Activated CD8-positive, alpha-beta T cell treated with anti-CD3 and anti-CD28 coated beads for 36 hours (primary cell): ENCODE data around the gene STARD3. TPM values are rescaled to one million over a fixed set of nuclear protein-coding genes. Genes with fewer than 3 reads are reported as not detected.

ENCODE experiments used
- ATAC-seq: fragments of 200-7000 bp; cut with Tn5 transposase; one replicate; pipeline ENCODE4 v1.10.0; 2021; ENCODE audit warnings: mild to moderate bottlenecking, moderate library complexity
- CTCF ChIA-PET: fragments of 350-600 bp; sonication (Branson Sonifier 250); formaldehyde crosslinking; loops from one replicate; lab custom pipeline; 2021; ENCODE audit warnings: antibody characterized with exemption; lab: Charles Lee
- POLR2A ChIA-PET: fragments of 350-600 bp; sonication (Branson Sonifier 250); formaldehyde crosslinking; loops from one replicate; lab custom pipeline; 2021; ENCODE audit warnings: antibody characterized with exemption; lab: Charles Lee
- DNase-seq: peaks from one replicate; pipeline ENCODE4 v3.0.0-alpha.2; 2020
- H3K27ac Mint-ChIP-seq: one replicate; pipeline ENCODE4 v1.8.0; 2021; ENCODE audit warnings: mild to moderate bottlenecking, mixed read lengths
- H3K27me3 Mint-ChIP-seq: one replicate; pipeline ENCODE4 v1.8.0; 2021; ENCODE audit warnings: mixed read lengths
- H3K36me3 Mint-ChIP-seq: one replicate; pipeline ENCODE4 v1.8.0; 2021; ENCODE audit warnings: low read depth, mixed read lengths
- H3K4me1 Mint-ChIP-seq: one replicate; pipeline ENCODE4 v1.8.0; 2021; ENCODE audit warnings: low read depth, mixed read lengths
- H3K4me3 Mint-ChIP-seq: one replicate; pipeline ENCODE4 v1.8.0; 2021; ENCODE audit warnings: mild to moderate bottlenecking, moderate library complexity, mixed read lengths
- H3K9me3 Mint-ChIP-seq: one replicate; pipeline ENCODE4 v1.8.0; 2021; ENCODE audit warnings: mixed read lengths
- intact Hi-C: fragments of 100-400 bp; cut with micrococcal nuclease; formaldehyde crosslinking; loops from one replicate; pipeline ENCODE4 v1.10.0; 2022
- total RNA-seq, 2 experiments: library from RNA; stranded (reverse); gene quantifications; one replicate each; pipeline ENCODE4 v1.2.3, GENCODE V29; 2021
- TF ChIP-seq, protein P1 (sequence below): fragments of 200-600 bp; IDR thresholded peaks from one replicate; pipeline ENCODE4 v1.8.0; 2022; ENCODE audit warnings: antibody characterized with exemption, mild to moderate bottlenecking

STARD3 gene
- total RNA-seq, 2 experiments from 2014 or later: 48.7 to 50.3 TPM

DNA sequence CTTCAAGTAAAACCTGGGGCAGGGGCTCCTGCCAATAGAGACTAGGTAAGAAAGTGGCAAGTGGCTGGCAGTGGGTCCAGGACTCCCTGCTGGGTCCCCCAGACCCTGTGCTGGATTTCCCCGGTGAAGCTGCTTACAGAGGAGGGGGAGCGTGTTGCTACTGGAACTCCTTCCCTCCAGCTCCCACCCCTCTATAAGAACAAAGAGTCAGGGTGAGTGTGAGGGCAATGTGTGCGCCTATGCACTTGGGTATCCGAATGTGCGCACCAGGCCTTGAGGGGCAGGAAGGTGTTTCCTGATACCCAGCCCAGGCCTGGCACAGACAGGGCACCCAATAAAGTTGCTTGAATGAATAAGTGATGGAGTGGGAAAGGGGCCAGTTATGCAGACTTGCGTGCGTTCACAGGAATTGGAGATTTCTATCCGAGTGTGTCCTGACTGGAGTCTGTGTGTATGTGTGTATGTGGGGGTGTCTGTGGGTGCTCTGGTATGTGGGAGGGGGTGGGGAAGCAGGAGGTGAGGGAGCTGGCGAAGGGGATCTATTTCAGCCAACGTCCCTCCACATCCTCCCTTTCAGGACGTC is 40.9 kb upstream of the STARD3 start:
- CTCF ChIA-PET: interaction anchor here (0.6 to 2.2 kb wide), 2 partner anchors 8 to 26 kb away, joined by 3 to 9 read pairs; no protein-coding TSS in a partner anchor
- no peaks in the 10 kb centered on the region for H3K36me3 Mint-ChIP-seq
- H3K9me3 Mint-ChIP-seq: no peaks in the 10 kb centered on the region
- ATAC-seq (no peak), DNase-seq (no peak)
- H3K27me3 Mint-ChIP-seq: peaks cover 73% of the 10 kb centered on the region
- peaks cover 20% of the 10 kb centered on the region for H3K4me1 Mint-ChIP-seq
- POLR2A ChIA-PET: no interaction called here
- TF ChIP-seq, protein P1, sequence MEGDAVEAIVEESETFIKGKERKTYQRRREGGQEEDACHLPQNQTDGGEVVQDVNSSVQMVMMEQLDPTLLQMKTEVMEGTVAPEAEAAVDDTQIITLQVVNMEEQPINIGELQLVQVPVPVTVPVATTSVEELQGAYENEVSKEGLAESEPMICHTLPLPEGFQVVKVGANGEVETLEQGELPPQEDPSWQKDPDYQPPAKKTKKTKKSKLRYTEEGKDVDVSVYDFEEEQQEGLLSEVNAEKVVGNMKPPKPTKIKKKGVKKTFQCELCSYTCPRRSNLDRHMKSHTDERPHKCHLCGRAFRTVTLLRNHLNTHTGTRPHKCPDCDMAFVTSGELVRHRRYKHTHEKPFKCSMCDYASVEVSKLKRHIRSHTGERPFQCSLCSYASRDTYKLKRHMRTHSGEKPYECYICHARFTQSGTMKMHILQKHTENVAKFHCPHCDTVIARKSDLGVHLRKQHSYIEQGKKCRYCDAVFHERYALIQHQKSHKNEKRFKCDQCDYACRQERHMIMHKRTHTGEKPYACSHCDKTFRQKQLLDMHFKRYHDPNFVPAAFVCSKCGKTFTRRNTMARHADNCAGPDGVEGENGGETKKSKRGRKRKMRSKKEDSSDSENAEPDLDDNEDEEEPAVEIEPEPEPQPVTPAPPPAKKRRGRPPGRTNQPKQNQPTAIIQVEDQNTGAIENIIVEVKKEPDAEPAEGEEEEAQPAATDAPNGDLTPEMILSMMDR: no peak
- no peak overlapping the region for H3K4me3 Mint-ChIP-seq
- H3K27ac Mint-ChIP-seq: no peak overlapping the region
- intact Hi-C loops: no loop called here

DNA sequence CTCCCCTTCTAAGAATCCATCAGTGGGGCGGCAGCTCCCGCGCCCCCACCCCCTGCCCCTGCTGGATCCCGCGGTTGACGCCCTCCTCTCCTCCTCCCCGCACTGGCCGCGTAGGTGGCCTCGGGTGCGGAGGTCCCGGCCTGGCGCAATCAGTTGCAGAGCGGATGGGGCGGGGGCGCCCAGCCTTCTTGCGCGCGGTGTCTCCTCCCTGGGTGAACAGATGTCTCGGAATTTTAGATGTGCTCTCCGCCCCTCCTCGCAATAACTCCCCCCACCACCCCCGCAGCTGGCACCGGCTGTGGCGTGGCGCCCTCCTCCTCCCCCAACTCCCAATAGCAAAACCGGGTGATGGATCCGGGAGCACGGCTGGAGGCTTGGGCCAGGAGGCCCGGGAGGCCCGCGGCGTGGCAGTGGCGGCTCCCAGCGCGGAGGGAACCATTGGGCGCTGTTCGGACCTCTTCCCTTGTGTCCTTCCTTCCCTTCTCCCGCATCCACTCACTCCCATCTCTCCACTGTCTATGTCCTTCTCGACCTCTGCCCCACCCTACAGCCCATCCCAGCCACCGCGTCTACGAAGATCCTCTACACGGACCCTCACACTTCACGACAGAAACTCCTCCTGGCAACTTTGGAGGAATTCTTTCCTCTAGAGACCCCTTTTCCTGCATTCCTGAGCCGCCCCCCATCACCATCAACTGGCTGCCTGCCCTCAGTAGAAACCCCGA is 40.2 kb upstream of the STARD3 start:
- CTCF ChIA-PET: interaction anchor here (0.6 to 2.2 kb wide), 4 partner anchors 8 to 57 kb away, joined by 3 to 17 read pairs (median 6); no protein-coding TSS in a partner anchor
- H3K9me3 Mint-ChIP-seq: no peaks in the 10 kb centered on the region
- no peak overlapping the region for H3K4me3 Mint-ChIP-seq
- TF ChIP-seq, protein P1: no peak
- intact Hi-C loops: no loop called here
- ATAC-seq (no peak), DNase-seq (no peak)
- peaks cover 20% of the 10 kb centered on the region for H3K4me1 Mint-ChIP-seq
- H3K27ac Mint-ChIP-seq: no peak overlapping the region
- POLR2A ChIA-PET: no interaction called here
- no peaks in the 10 kb centered on the region for H3K36me3 Mint-ChIP-seq
- H3K27me3 Mint-ChIP-seq: peaks cover 80% of the 10 kb centered on the region

DNA sequence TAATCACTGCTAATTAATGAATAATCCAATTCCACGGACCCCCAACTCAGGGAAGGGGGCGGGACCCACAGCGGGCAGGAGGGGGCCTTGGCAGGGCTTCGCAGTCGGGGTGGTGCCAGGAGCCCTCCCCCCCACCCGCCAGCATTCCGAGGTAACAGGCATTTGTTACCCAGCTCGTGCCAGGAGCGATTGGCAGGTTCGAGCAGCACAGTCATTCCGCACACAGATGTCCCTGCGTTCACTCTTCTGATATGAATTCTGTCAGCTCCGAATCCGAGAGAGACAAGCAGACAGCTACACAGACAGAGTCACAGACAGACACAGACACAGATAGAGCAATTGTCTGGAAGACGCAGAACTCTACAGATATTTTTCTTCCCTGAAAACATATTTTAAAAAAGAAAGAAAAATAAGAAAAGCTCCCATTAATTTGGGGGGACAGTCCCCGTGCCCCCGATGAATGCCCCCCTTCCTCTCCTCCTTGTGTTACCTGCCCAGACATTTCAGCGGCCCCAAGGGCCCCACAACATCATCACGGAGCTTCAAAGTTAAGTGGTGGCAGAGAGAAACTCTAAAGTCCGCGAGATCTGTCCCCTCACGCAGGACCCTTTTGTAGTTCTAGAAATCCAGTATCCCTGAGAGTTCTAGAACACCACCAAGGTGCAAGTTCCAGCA is 39.4 kb upstream of the STARD3 start:
- intact Hi-C loops: no loop called here
- ChIA-PET POLR2A (interaction anchor here (0.6 to 0.7 kb wide), 2 partner anchors 20 to 55 kb away, joined by 3 read pairs; no protein-coding TSS in a partner anchor), CTCF (interaction anchor here (1.2 to 1.4 kb wide), 2 partner anchors 25 to 56 kb away, joined by 3 to 17 read pairs; no protein-coding TSS in a partner anchor)
- ATAC-seq: no peak
- Mint-ChIP-seq H3K27ac (no peak overlapping the region), H3K36me3 (no peaks in the 10 kb centered on the region), H3K27me3 (peaks cover 82% of the 10 kb centered on the region), H3K4me1 (peaks cover 17% of the 10 kb centered on the region), H3K9me3 (no peaks in the 10 kb centered on the region), H3K4me3 (no peak overlapping the region)
- DNase-seq: no peak
- TF ChIP-seq, protein P1: no peak

DNA sequence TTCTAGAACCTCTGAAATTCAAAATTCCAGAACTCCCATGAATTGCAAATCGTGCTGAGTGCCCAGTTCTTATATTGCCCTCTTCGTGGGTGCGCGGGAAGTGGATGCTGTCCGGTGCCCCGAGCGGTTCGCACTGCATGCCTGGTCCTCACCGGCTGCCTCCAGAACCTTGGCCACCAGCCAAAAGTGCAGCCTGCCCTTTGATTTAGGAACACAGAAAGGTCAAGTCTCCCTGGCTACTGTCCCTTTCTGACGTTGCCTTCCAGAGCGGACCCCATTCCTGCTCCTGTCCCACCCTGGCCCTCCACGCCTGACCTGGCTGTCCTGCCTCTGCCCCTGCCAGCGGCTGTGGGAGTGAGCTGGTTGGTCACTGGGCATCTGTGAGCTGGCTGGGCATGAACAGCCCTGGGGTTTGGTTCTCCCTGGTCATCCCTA is 38.9 kb upstream of the STARD3 start:
- no peak for ATAC-seq

More for the DNA sequence above, 38.9 kb upstream of the STARD3 start:
- Mint-ChIP-seq H3K27me3 (peaks cover 87% of the 10 kb centered on the region), H3K36me3 (no peaks in the 10 kb centered on the region), H3K27ac (no peak overlapping the region), H3K4me3 (no peak overlapping the region), H3K9me3 (no peaks in the 10 kb centered on the region), H3K4me1 (peaks cover 17% of the 10 kb centered on the region)
- ChIA-PET POLR2A (interaction anchor here (0.6 kb wide), 1 partner anchor 55 kb away, joined by 3 read pairs; no protein-coding TSS in a partner anchor), CTCF (interaction anchor here (1.0 to 1.4 kb wide), 3 partner anchors 21 to 56 kb away, joined by 3 to 17 read pairs (median 3); no protein-coding TSS in a partner anchor)
- TF ChIP-seq, protein P1: no peak
- no peak for DNase-seq
- intact Hi-C loops: no loop called here
